DND-41 (cell line): Measurements from ENCODE around the gene KCNIP2.

Experiments
- ATAC-seq: fragments of 200-7000 bp; cut with Tn5 transposase; 3 replicates; pipeline ENCODE4 v1.9.1; 2021; ENCODE audit warnings: low read depth; ENCODE audit not compliant: insufficient read depth
- DNase-seq: peaks from one replicate; pipeline ENCODE4 v3.0.0-alpha.2; 2020
- H2AFZ ChIP-seq: 2 replicates; pipeline ENCODE4 v1.6.0; 2012; ENCODE audit warnings: low read depth, low read length
- H3K27ac ChIP-seq: 2 replicates; pipeline ENCODE4 v1.5.1; 2012; ENCODE audit warnings: low read length, inconsistent platforms
- H3K27me3 ChIP-seq: fragments of 200-600 bp; sonication (generic); 2 replicates; pipeline ENCODE4 v1.6.0; 2012; ENCODE audit warnings: low read length, mild to moderate bottlenecking, inconsistent platforms; ENCODE audit not compliant: insufficient read depth, poor library complexity
- H3K36me3 ChIP-seq: 2 replicates; pipeline ENCODE4 v1.5.1; 2012; ENCODE audit warnings: low read length, inconsistent platforms; ENCODE audit not compliant: insufficient read depth
- H3K4me1 ChIP-seq: 2 replicates; pipeline ENCODE4 v1.5.1; 2012; ENCODE audit warnings: mild to moderate bottlenecking, low read length; ENCODE audit not compliant: insufficient read depth
- H3K4me2 ChIP-seq: 2 replicates; pipeline ENCODE4 v1.6.0; 2012; ENCODE audit warnings: mild to moderate bottlenecking, moderate library complexity, low read length, inconsistent platforms; ENCODE audit not compliant: insufficient read depth
- H3K4me3 ChIP-seq, 2 experiments: fragments of 200-600 bp in 1 of 2; shearing (Covaris generic) in 1 of 2; 2 replicates each; pipeline ENCODE4 v1.5.1; 2012 to 2016; ENCODE audit warnings: inconsistent platforms in 2 of 2, low read length in 2 of 2, mild to moderate bottlenecking in 2 of 2, low read depth in 1 of 2, moderate library complexity in 1 of 2
- H3K79me2 ChIP-seq: 2 replicates; pipeline ENCODE4 v1.6.0; 2012; ENCODE audit warnings: low read length, inconsistent platforms; ENCODE audit not compliant: insufficient read depth
- H3K9ac ChIP-seq: 2 replicates; pipeline ENCODE4 v1.6.0; 2012; ENCODE audit warnings: low read depth, mild to moderate bottlenecking, inconsistent platforms, low read length, moderate library complexity
- H3K9me3 ChIP-seq: 2 replicates; pipeline ENCODE4 v1.5.1; 2012; ENCODE audit warnings: low read length, moderate library complexity, mild to moderate bottlenecking, inconsistent platforms; ENCODE audit not compliant: insufficient read depth, severe bottlenecking
- H4K20me1 ChIP-seq: 2 replicates; pipeline ENCODE4 v1.6.0; 2012; ENCODE audit warnings: low read length; ENCODE audit not compliant: insufficient read depth
- EZH2 ChIP-seq: IDR thresholded peaks from 3 replicates; pipeline ENCODE4 v1.6.1; 2012; ENCODE audit warnings: borderline replicate concordance, low read depth, mild to moderate bottlenecking, moderate library complexity, low read length, inconsistent platforms; ENCODE audit not compliant: severe bottlenecking
- TF ChIP-seq, protein P1 (sequence below): IDR thresholded peaks from 2 replicates; pipeline ENCODE4 v1.5.1; 2012; ENCODE audit warnings: borderline replicate concordance, low read length, moderate library complexity, mild to moderate bottlenecking; ENCODE audit not compliant: poor library complexity, severe bottlenecking; ENCODE audit errors: extremely low read depth

KCNIP2 gene

DNA sequence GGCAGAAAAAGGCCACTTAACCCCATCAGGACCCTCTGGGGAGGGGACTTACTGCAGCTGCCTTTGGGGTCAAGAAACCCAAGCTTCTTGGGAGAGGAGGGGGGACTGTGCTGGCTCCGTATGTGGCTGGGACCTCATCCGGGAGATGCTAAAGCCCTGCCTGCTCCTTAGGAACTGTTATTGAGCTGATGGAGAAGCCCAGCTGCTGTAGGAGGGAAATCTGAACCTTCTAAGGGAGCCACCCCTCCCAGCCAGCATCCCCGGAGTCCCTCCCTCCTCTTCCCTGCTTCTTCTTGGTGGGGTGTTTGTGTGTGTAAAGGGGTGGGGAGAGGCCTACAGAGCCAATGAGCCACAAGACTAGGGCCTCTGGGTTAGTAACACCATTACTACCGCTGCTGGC is 8.2 kb downstream of the KCNIP2 start:
- no peak for TF ChIP-seq EZH2
- TF ChIP-seq, protein P1, sequence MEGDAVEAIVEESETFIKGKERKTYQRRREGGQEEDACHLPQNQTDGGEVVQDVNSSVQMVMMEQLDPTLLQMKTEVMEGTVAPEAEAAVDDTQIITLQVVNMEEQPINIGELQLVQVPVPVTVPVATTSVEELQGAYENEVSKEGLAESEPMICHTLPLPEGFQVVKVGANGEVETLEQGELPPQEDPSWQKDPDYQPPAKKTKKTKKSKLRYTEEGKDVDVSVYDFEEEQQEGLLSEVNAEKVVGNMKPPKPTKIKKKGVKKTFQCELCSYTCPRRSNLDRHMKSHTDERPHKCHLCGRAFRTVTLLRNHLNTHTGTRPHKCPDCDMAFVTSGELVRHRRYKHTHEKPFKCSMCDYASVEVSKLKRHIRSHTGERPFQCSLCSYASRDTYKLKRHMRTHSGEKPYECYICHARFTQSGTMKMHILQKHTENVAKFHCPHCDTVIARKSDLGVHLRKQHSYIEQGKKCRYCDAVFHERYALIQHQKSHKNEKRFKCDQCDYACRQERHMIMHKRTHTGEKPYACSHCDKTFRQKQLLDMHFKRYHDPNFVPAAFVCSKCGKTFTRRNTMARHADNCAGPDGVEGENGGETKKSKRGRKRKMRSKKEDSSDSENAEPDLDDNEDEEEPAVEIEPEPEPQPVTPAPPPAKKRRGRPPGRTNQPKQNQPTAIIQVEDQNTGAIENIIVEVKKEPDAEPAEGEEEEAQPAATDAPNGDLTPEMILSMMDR, result no peak
- Histone ChIP-seq H4K20me1 (peaks cover 4% of the 10 kb centered on the region; the same call in 1 of the 2 replicates), H3K4me3 (no peak overlapping the region), H3K36me3 (no peaks in the 10 kb centered on the region), H2AFZ (no peak overlapping the region), H3K79me2 (no peaks in the 10 kb centered on the region), H3K27me3 (no peaks in the 10 kb centered on the region), H3K9me3 (no peaks in the 10 kb centered on the region), H3K9ac (no peak overlapping the region), H3K27ac (no peak overlapping the region), H3K4me2 (no peak overlapping the region), H3K4me1 (peaks cover 32% of the 10 kb centered on the region)
- ATAC-seq (no peak), DNase-seq (no peak)

DNA sequence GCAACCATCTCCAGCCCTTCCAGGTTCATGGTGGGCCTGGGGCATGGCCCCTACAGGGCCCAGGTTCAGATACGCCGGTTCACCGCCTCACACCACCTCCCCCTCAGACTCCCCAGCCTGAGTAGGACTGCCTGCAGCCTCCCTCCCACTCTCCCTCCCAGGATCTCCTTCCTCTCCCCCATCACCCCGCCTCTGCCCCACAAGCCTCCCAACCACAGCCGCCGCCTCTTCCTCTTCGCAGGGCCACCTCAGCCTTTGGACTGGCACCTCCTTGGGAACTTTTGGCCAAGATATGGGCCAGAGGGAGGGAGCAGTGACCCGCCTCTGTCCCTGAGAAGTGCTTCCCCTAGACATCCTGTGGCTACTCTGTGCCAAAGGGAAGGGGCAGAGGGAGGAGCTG is 9.3 kb downstream of the KCNIP2 start:
- no peak for ATAC-seq
- TF ChIP-seq, protein P1, result no peak
- TF ChIP-seq EZH2, result no peak

DNA sequence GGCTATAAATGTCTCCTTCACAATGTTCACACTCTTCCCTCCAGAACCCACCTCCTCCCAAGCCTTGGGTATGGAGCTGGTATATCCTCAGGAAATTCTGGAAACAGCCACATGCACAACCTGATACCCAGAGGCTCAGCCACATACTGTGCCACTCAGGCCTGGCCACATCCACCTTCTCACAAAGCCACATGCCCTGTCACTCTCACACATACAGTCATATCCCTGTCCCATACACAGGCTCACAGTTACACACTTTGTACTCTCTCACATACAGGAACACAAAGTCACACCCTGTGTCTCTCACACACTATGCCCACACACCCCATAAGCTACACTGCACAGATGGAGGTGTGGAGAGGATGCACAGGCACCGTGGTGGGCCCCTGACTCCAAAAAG is 10.1 kb downstream of the KCNIP2 start:
- Histone ChIP-seq H3K27me3 (no peaks in the 10 kb centered on the region), H3K9ac (no peak overlapping the region), H4K20me1 (peaks cover 3% of the 10 kb centered on the region; the same call in 1 of the 2 replicates)

More for the DNA sequence above, 9.3 kb downstream of the KCNIP2 start:
- Histone ChIP-seq H3K27me3 (no peaks in the 10 kb centered on the region), H3K4me2 (no peak overlapping the region), H3K4me1 (peaks cover 35% of the 10 kb centered on the region), H3K9ac (no peak overlapping the region), H3K36me3 (no peaks in the 10 kb centered on the region), H3K79me2 (no peaks in the 10 kb centered on the region), H3K9me3 (no peaks in the 10 kb centered on the region), H2AFZ (no peak overlapping the region), H3K4me3 (no peak overlapping the region), H4K20me1 (peaks cover 7% of the 10 kb centered on the region; the same call in 1 of the 2 replicates), H3K27ac (no peak overlapping the region)
- peak; percentile 45 for DNase-seq

More for the DNA sequence above, 10.1 kb downstream of the KCNIP2 start:
- no peak overlapping the region for H2AFZ ChIP-seq
- no peak overlapping the region for H3K4me3 ChIP-seq
- ATAC-seq (no peak), DNase-seq (no peak)
- no peaks in the 10 kb centered on the region for H3K79me2 ChIP-seq
- peaks cover 35% of the 10 kb centered on the region for H3K4me1 ChIP-seq
- no peaks in the 10 kb centered on the region for H3K9me3 ChIP-seq
- H3K27ac ChIP-seq, result no peak overlapping the region
- TF ChIP-seq, protein P1, result no peak
- TF ChIP-seq EZH2, result no peak
- H3K36me3 ChIP-seq, result no peaks in the 10 kb centered on the region
- H3K4me2 ChIP-seq, result no peak overlapping the region
